Measurements from ENCODE around the gene AP4S1. TPM values are rescaled to one million over a fixed set of nuclear protein-coding genes. Genes with fewer than 3 reads are reported as not detected.

AP4S1 gene
- total RNA-seq, 1 donor from 2014 or later: 8.1 TPM

- no peaks in the 10 kb centered on the region for H3K27me3 ChIP-seq (ENCODE audit: low read depth)
- no peaks in the 10 kb centered on the region for H3K4me1 ChIP-seq
- H3K27ac ChIP-seq (replicated peaks): no peak overlapping the region
- intact Hi-C loops (cut with micrococcal nuclease): no loop called here
- H3K9me3 ChIP-seq (replicated peaks): peaks cover 3% of the 10 kb centered on the region
- peaks cover 31% of the 10 kb centered on the region for H3K36me3 ChIP-seq
- no peak overlapping the region for H3K4me3 ChIP-seq
- no peak for DNase-seq
- no peak for TF ChIP-seq CTCF (IDR thresholded peaks at IDR 0.05; ENCODE audit: borderline replicate concordance)
These were observed 45.7 kb downstream of the AP4S1 start for GRCh38 chr14:31071151-31071550.

GRCh38 chr14:31075144-31075543 is 49.7 kb downstream of the AP4S1 start:
- Histone ChIP-seq H3K27me3 (ENCODE audit: low read depth) (no peaks in the 10 kb centered on the region), H3K4me3 (no peak overlapping the region), H3K27ac (replicated peaks) (no peak overlapping the region), H3K36me3 (peaks cover 22% of the 10 kb centered on the region), H3K4me1 (peaks cover 7% of the 10 kb centered on the region), H3K9me3 (replicated peaks) (peaks cover 3% of the 10 kb centered on the region)
- intact Hi-C loops (cut with micrococcal nuclease): no loop called here
- TF ChIP-seq CTCF (IDR thresholded peaks at IDR 0.05; ENCODE audit: borderline replicate concordance): no peak
- DNase-seq: no peak

GRCh38 chr14:31078766-31079165 is 53.3 kb downstream of the AP4S1 start:
- no peak for DNase-seq
- no peak for TF ChIP-seq CTCF (IDR thresholded peaks at IDR 0.05; ENCODE audit: borderline replicate concordance)
- Histone ChIP-seq H3K27me3 (ENCODE audit: low read depth) (no peaks in the 10 kb centered on the region), H3K27ac (replicated peaks) (no peak overlapping the region), H3K4me1 (peaks cover 7% of the 10 kb centered on the region), H3K4me3 (no peak overlapping the region), H3K9me3 (replicated peaks) (peaks cover 3% of the 10 kb centered on the region), H3K36me3 (peaks cover 19% of the 10 kb centered on the region)
- intact Hi-C loops (cut with micrococcal nuclease): no loop called here

GRCh38 chr14:31080056-31080455 is 54.6 kb downstream of the AP4S1 start:
- DNase-seq: no peak
- Histone ChIP-seq H3K4me1 (peaks cover 7% of the 10 kb centered on the region), H3K27me3 (ENCODE audit: low read depth) (no peaks in the 10 kb centered on the region), H3K4me3 (no peak overlapping the region), H3K36me3 (peaks cover 17% of the 10 kb centered on the region), H3K9me3 (replicated peaks) (peaks cover under 1% of the 10 kb centered on the region), H3K27ac (replicated peaks) (no peak overlapping the region)
- intact Hi-C loops (cut with micrococcal nuclease): loop anchor here (5.0 kb wide), 1 partner anchor 98 kb away; no protein-coding TSS in a partner anchor
- TF ChIP-seq CTCF (IDR thresholded peaks at IDR 0.05; ENCODE audit: borderline replicate concordance): no peak

DNA sequence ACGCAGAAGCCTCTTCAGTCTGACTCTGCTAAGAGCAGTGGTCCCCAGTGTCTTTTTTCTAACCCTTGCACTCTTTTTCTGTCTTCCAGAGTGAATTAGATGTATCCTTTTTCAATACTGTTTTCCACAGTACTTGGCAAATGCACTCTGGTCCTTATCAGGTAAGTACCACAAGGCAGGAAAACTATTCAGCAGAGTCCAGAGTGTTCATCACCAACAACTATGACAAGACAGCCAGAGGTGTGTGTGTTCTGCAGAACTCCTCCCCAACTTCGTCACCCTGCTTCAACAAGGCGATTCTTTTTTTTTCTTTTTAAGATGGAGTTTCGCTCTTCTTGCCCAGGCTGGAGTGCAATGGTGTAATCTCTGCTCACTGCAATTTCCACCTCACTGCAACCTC is 55.0 kb downstream of the AP4S1 start:
- DNase-seq: no peak
- no peak for TF ChIP-seq CTCF (IDR thresholded peaks at IDR 0.05; ENCODE audit: borderline replicate concordance)
- Histone ChIP-seq H3K27ac (replicated peaks) (no peak overlapping the region), H3K36me3 (peaks cover 15% of the 10 kb centered on the region), H3K4me3 (no peak overlapping the region), H3K4me1 (peaks cover 7% of the 10 kb centered on the region), H3K9me3 (replicated peaks) (no peaks in the 10 kb centered on the region), H3K27me3 (ENCODE audit: low read depth) (no peaks in the 10 kb centered on the region)
- intact Hi-C loops (cut with micrococcal nuclease): loop anchor here (5.0 kb wide), 1 partner anchor 98 kb away; no protein-coding TSS in a partner anchor

Measured in left ventricle myocardium inferior (tissue), 1 donor.